GM12878 (cell line): ENCODE measurements around the gene IFNGR2. TPM values are rescaled to one million over a fixed set of nuclear protein-coding genes. Genes with fewer than 3 reads are reported as not detected.

Experiments used
- ATAC-seq: fragments of 200-7000 bp; cut with Tn5 transposase; 3 replicates; pipeline ENCODE4 v1.9.1; 2020; ENCODE audit warnings: mild to moderate bottlenecking, moderate library complexity
- BruUV-seq: library from RNA; stranded (reverse); fragments of 400-500 nt; replicated peaks from 2 replicates; lab custom pipeline; 2021; lab: Mats Ljungman, UMichigan
- CTCF ChIA-PET: fragments of 300-600 bp; sonication (Branson Sonifier 250); formaldehyde crosslinking; extraction: SDS; loops from one replicate; lab custom pipeline; 2021; ENCODE audit warnings: inconsistent platforms; lab: Yijun Ruan, JAX
- POLR2A ChIA-PET: fragments of 350-600 bp; formaldehyde crosslinking; extraction: SDS; loops from one replicate; lab custom pipeline; 2021; ENCODE audit warnings: inconsistent platforms; lab: Charles Lee
- RAD21 ChIA-PET: fragments of 300-600 bp; sonication (Branson Sonifier 250); formaldehyde crosslinking; loops from one replicate; lab custom pipeline; 2023; ENCODE audit warnings: antibody characterized with exemption; ENCODE audit not compliant: unreplicated experiment; lab: Charles Lee
- SMC1A ChIA-PET: fragments of 300-600 bp; sonication (Branson Sonifier 250); formaldehyde crosslinking; loops from one replicate; lab custom pipeline; 2023; ENCODE audit not compliant: unreplicated experiment, uncharacterized antibody; lab: Charles Lee
- DNase-seq: peaks from one replicate; pipeline ENCODE4 v3.0.0-alpha.2; 2011; ENCODE audit warnings: low read depth, low spot score
- FAIRE-seq: peaks from 3 replicates; lab custom pipeline; 2011; peaks lifted over from hg19 to GRCh38; lab: Jason Lieb, UNC
- H2AFZ ChIP-seq: 2 replicates; pipeline ENCODE4 v1.6.0; 2011; ENCODE audit warnings: low read depth, low read length, control low read depth; ENCODE audit not compliant: control insufficient read depth
- H3K27ac ChIP-seq: 2 replicates; pipeline ENCODE4 v1.5.1; 2011; ENCODE audit warnings: control low read depth; ENCODE audit not compliant: control insufficient read depth, insufficient read depth
- H3K27me3 ChIP-seq, 2 experiments: replicated peaks in 1 of 2; 2 replicates each; pipeline versions ENCODE4 v1.6.0 to v1.6.1; 2011; ENCODE audit warnings: low read length in 1 of 2; ENCODE audit not compliant: control insufficient read depth in 2 of 2, insufficient read depth in 2 of 2
- H3K36me3 ChIP-seq, 2 experiments: 2 replicates each; pipeline ENCODE4 v1.5.1; 2011; ENCODE audit warnings: low read length in 1 of 2; ENCODE audit not compliant: control insufficient read depth in 2 of 2, insufficient read depth in 2 of 2
- H3K4me1 ChIP-seq: 2 replicates; pipeline ENCODE4 v1.6.1; 2011; ENCODE audit warnings: mild to moderate bottlenecking, low read length, moderate library complexity, mixed read lengths; ENCODE audit not compliant: control insufficient read depth, insufficient read depth
- H3K4me2 ChIP-seq: 2 replicates; pipeline ENCODE4 v1.6.0; 2011; ENCODE audit warnings: control low read depth; ENCODE audit not compliant: control insufficient read depth, insufficient read depth
- H3K4me3 ChIP-seq: fragments of 200-600 bp; sonication (generic); 2 replicates; pipeline ENCODE4 v1.5.1; 2016
- H3K79me2 ChIP-seq: 2 replicates; pipeline ENCODE4 v1.6.0; 2011; ENCODE audit warnings: low read length; ENCODE audit not compliant: control insufficient read depth, insufficient read depth
- H3K9ac ChIP-seq: 2 replicates; pipeline ENCODE4 v1.8.0; 2011; ENCODE audit warnings: low read length, control low read depth, mixed read lengths; ENCODE audit not compliant: control insufficient read depth, insufficient read depth
- H3K9me3 ChIP-seq: replicated peaks from 3 replicates; pipeline ENCODE4 v1.5.1; 2011; ENCODE audit warnings: mild to moderate bottlenecking, low read length; ENCODE audit not compliant: control insufficient read depth, insufficient read depth
- H4K20me1 ChIP-seq: 2 replicates; pipeline ENCODE4 v1.6.0; 2011; ENCODE audit not compliant: control insufficient read depth, insufficient read depth
- ATF7 ChIP-seq: fragments of 450-650 bp; IDR thresholded peaks from 2 replicates; pipeline ENCODE4 v1.6.1; 2016; ENCODE audit warnings: low read depth, mild to moderate bottlenecking
- BHLHE40 ChIP-seq, 2 experiments: fragments of 450-650 bp in 1 of 2; IDR thresholded peaks; 2 replicates each; pipeline ENCODE4 v1.6.1; 2011 to 2017; ENCODE audit warnings: low read depth in 2 of 2, borderline replicate concordance in 1 of 2, improper control_type of control experiment in 1 of 2, low read length in 1 of 2, mild to moderate bottlenecking in 1 of 2
- IKZF2 ChIP-seq, 2 experiments: fragments of 450-650 bp; IDR thresholded peaks; 2 replicates each; pipeline ENCODE4 v1.6.1; 2017; ENCODE audit warnings: mild to moderate bottlenecking in 2 of 2, moderate library complexity in 2 of 2
- JUND ChIP-seq: IDR thresholded peaks from 2 replicates; pipeline ENCODE4 v1.6.1; 2012; ENCODE audit warnings: low read depth, mild to moderate bottlenecking, low read length, improper control_type of control experiment, moderate library complexity
- POLR2A ChIP-seq: IDR thresholded peaks from 2 replicates; pipeline ENCODE4 v1.6.1; 2011; ENCODE audit warnings: low read depth, mild to moderate bottlenecking, low read length
- POLR2AphosphoS5 ChIP-seq: IDR thresholded peaks from 2 replicates; pipeline ENCODE4 v1.6.1; 2011; ENCODE audit warnings: mild to moderate bottlenecking, low read length, inconsistent platforms
- SMAD1 ChIP-seq: fragments of 450-650 bp; IDR thresholded peaks from 2 replicates; pipeline ENCODE4 v1.6.1; 2018; ENCODE audit warnings: mild to moderate bottlenecking, low read depth; ENCODE audit not compliant: partially characterized antibody
- ZNF384 ChIP-seq: IDR thresholded peaks from 2 replicates; pipeline ENCODE4 v1.6.1; 2012; ENCODE audit warnings: low read depth, mild to moderate bottlenecking, low read length, improper control_type of control experiment, borderline replicate concordance
- WGBS: methylation state at CpG from one replicate; pipeline ENCODE4 v1.1.6; 2016; ENCODE audit warnings: low lambda C conversion rate; ENCODE audit not compliant: insufficient replicate concordance, insufficient coverage; ENCODE audit errors: missing lambda C conversion rate; 5-methylcytosine and 5-hydroxymethylcytosine counted together
- in situ Hi-C: fragments of 300-500 bp; cut with MboI; formaldehyde crosslinking; loops from 9 replicates; pipeline ENCODE4 v1.14.3; 2018; ENCODE audit warnings: mixed read lengths
- intact Hi-C: fragments of 100-400 bp; cut with micrococcal nuclease; formaldehyde crosslinking; loops from one replicate; pipeline ENCODE4 v1.14.2; 2022; ENCODE audit not compliant: unreplicated experiment
- polyA plus RNA-seq, 11 experiments: library from polyadenylated mRNA; depleted of rRNA in 4 of 11; unstranded in 6 of 11; stranded (reverse) in 5 of 11; fragments of >200 nt; fragmentation: Nextera tagmentation in 4 of 11; fragmentation: Illumina TruSeq in 1 of 11; extraction: Ambion mirVana in 4 of 11; extraction: Trizol in 1 of 11; gene quantifications; 1 replicate in 1 of 11; 2 replicates in 10 of 11; pipeline versions ENCODE4 v1.2.1 to v1.2.3, GENCODE V29; 2011 to 2016; ENCODE audit warnings: inconsistent platforms in 2 of 11, missing spikeins in 2 of 11, low read depth in 1 of 11
- total RNA-seq, 4 experiments: library from RNA; depleted of rRNA in 3 of 4; stranded (reverse); fragments of >200 nt in 3 of 4; fragmentation: Illumina TruSeq in 1 of 4; extraction: Trizol in 1 of 4; gene quantifications; 2 replicates each; pipeline versions ENCODE4 v1.2.1 to v1.2.3, GENCODE V29; 2013 to 2021
- TF ChIP-seq, protein P1 (sequence below): fragments of 450-650 bp; IDR thresholded peaks from 2 replicates; pipeline ENCODE4 v1.6.1; 2018; ENCODE audit warnings: mild to moderate bottlenecking, low read depth, moderate library complexity; ENCODE audit not compliant: partially characterized antibody

The IFNGR2 gene
- total and polyA plus RNA-seq, 10 of the 15 experiments (the other 5 are each of a cell fraction or from before 2014, with no cell fraction given): 23.6 to 98.8 (median 77.0) TPM

DNA sequence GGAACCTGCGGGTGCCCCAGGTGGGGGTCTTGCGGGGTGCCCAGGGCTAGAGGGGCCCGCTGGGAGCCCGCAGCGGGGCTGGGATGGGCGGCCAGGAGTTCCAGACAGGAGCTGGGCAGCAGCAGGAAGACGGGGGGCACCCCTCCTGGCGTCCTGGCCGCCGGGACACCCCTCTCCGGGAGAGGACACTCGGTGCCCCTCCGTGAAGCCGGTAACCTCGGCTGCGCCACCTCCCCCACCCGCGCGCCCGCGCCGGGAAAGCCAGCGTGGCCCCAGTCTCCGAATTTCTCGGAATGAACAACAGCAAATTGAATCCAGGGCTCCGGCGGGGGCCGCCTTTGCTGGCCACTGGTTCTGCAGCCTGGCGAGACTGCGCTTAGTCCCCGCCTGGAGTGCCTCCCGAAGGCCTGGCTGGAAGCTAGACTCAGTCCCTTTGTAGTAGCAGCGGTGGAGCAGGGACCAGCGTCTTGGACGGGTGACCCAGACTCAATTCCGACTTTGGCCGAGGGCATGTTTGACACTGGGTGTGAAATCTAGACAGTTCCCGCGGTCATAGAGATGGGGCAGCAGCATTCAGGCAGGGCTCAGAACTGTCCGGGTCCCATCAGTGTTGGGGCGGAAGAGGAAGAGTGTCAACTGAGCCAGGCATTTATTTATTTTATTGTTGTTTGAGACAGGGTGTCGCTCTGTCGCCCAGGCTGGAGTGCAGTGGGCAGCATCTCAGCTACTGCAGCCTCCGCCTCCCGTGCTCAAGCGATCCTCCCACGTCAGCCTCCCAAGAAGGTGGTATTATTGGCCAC is 773 bp downstream of the IFNGR2 start (continued):
- TF ChIP-seq, protein P1, sequence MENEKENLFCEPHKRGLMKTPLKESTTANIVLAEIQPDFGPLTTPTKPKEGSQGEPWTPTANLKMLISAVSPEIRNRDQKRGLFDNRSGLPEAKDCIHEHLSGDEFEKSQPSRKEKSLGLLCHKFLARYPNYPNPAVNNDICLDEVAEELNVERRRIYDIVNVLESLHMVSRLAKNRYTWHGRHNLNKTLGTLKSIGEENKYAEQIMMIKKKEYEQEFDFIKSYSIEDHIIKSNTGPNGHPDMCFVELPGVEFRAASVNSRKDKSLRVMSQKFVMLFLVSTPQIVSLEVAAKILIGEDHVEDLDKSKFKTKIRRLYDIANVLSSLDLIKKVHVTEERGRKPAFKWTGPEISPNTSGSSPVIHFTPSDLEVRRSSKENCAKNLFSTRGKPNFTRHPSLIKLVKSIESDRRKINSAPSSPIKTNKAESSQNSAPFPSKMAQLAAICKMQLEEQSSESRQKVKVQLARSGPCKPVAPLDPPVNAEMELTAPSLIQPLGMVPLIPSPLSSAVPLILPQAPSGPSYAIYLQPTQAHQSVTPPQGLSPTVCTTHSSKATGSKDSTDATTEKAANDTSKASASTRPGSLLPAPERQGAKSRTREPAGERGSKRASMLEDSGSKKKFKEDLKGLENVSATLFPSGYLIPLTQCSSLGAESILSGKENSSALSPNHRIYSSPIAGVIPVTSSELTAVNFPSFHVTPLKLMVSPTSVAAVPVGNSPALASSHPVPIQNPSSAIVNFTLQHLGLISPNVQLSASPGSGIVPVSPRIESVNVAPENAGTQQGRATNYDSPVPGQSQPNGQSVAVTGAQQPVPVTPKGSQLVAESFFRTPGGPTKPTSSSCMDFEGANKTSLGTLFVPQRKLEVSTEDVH: no peak
- peak; percentile 15 for TF ChIP-seq SMAD1
- TF ChIP-seq POLR2AphosphoS5: peak; percentile 84
- TF ChIP-seq IKZF2 (IDR thresholded peaks at IDR 0.05): peak in 1 of 2 experiments; percentile 44; a peak in 2 of 4 replicates
- peak; percentile 77 for TF ChIP-seq POLR2A
- TF ChIP-seq, all 136 proteins: peak for 19

DNA sequence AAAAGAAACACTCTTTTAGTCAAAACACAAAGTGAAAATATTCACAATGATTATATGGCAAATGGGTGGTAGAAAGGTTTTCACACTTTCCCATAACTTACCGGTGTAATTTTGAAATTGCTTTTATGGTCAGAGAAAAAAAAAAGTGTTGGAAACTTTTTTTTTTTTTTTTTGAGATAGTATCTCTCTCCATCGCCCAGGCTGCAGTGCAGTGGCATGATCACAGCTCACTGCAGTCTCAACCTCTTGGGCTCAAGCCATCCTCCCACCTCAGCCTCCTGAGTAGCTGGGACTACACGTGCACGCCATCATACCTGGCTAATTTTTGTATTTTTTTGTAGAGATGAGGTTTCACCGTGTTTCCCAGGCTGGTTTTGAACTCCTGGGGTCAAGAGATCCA is 3.3 kb downstream of the IFNGR2 start:
- no peak overlapping the region for H2AFZ ChIP-seq
- ChIA-PET CTCF (interaction anchor here (0.7 to 4.2 kb wide), 11 partner anchors 8 to 44 kb away, joined by 3 to 31 read pairs (median 11); no protein-coding TSS in a partner anchor), SMC1A (interaction anchor here (1.1 to 6.1 kb wide), 15 partner anchors 10 to 203 kb away, joined by 3 to 72 read pairs (median 13); no protein-coding TSS in a partner anchor), RAD21 (interaction anchor here (0.6 to 7.6 kb wide), 12 partner anchors 21 to 463 kb away, joined by 3 to 69 read pairs (median 8); no protein-coding TSS in a partner anchor), POLR2A (interaction anchor here (0.5 to 5.9 kb wide), 14 partner anchors 9 to 473 kb away, joined by 3 to 48 read pairs (median 6); partner anchors contain the start of gene IFNAR1)
- WGBS: 2% methylated on average over 5 of the region's 5 CpGs
- FAIRE-seq (no peak), DNase-seq (no peak), ATAC-seq (peak; percentile 12)
- H3K4me2 ChIP-seq: peak overlapping the region; percentile 80
- peaks cover 6 to 9% of the 10 kb centered on the region in 2 experiments for H3K36me3 ChIP-seq
- no peaks in the 10 kb centered on the region for H3K9me3 ChIP-seq
- in situ Hi-C loops (no loop called here), intact Hi-C loops (loop anchor here (5.0 to 10.0 kb wide), 2 partner anchors 44 to 138 kb away; partner anchors contain the start of genes GART and SON)
- peaks cover 14% of the 10 kb centered on the region for H3K4me1 ChIP-seq
- peak overlapping the region; percentile 93 for H3K9ac ChIP-seq
- H3K79me2 ChIP-seq: peaks cover 79% of the 10 kb centered on the region
- no peaks in the 10 kb centered on the region; the same call in 1 of the 2 replicates for H4K20me1 ChIP-seq
- BruUV-seq: no TSS peak
- no peaks in the 10 kb centered on the region for H3K27me3 ChIP-seq
- TF ChIP-seq ZNF384 (peak; percentile 79; the same call in 1 of the 2 replicates), BHLHE40 (IDR thresholded peaks at IDR 0.05; ENCODE audit: borderline replicate concordance in 1 of 2, low read depth in 2 of 2, low read length in 1 of 2) (peak in 1 of 2 experiments; percentile 48; a peak in 1 of 4 replicates), JUND (no peak), ATF7 (0 out of 2 replicates have a peak, but pooled peaks have one; percentile 15)
- peak overlapping the region; percentile 97 for H3K27ac ChIP-seq
- peak overlapping the region; percentile 84 for H3K4me3 ChIP-seq
